ENCODE data around the gene SNX27.

- TF ChIP-seq CTCF (IDR thresholded peaks at IDR 0.05), result no peak
- TF ChIP-seq POLR2A (IDR thresholded peaks at IDR 0.05), result no peak
Observed at GRCh38 chr1:151565502-151566189, 46.2 kb upstream of the SNX27 start.

All from heart left ventricle (tissue), 13 donors.